GM12875 (cell line): Measurements from ENCODE around the gene FAM13A.

Experiments
- H3K4me3 ChIP-seq: one replicate; pipeline ENCODE4 v1.5.1; 2011; ENCODE audit warnings: low read depth, low read length, control low read depth
- TF ChIP-seq, protein P1 (sequence below): IDR thresholded peaks from 2 replicates; pipeline ENCODE4 v1.5.1; 2011; ENCODE audit warnings: low read depth, mild to moderate bottlenecking, control low read depth, inconsistent platforms, low read length, moderate library complexity, borderline replicate concordance; ENCODE audit not compliant: insufficient read depth

Gene FAM13A

DNA sequence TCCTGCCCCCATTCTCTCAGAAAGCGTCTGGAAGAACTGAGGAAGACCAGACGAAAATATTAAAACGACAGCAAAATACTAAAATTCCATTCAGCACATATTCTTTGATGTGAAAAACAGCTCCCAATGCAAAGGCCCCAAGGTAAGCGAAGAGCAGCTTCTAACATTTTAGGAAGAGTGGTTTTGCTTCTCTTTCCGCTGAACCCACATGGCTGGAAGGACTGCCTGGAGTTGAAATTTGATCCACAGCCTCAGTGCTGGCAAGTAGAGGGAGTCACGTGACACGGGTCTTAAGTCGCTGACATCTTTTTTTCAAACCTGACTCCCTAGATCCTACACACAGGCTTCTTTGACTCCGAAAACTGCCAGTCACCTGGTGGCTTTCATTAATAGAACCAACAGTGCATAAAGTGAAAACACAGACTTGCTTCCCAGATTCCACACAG is at the start of gene FAM13A:
FAM13A (minus strand) TSS at position 233 of the 446 bp plus-strand sequence; CDS start at position 12, 221 bp downstream.
- TF ChIP-seq, protein P1, sequence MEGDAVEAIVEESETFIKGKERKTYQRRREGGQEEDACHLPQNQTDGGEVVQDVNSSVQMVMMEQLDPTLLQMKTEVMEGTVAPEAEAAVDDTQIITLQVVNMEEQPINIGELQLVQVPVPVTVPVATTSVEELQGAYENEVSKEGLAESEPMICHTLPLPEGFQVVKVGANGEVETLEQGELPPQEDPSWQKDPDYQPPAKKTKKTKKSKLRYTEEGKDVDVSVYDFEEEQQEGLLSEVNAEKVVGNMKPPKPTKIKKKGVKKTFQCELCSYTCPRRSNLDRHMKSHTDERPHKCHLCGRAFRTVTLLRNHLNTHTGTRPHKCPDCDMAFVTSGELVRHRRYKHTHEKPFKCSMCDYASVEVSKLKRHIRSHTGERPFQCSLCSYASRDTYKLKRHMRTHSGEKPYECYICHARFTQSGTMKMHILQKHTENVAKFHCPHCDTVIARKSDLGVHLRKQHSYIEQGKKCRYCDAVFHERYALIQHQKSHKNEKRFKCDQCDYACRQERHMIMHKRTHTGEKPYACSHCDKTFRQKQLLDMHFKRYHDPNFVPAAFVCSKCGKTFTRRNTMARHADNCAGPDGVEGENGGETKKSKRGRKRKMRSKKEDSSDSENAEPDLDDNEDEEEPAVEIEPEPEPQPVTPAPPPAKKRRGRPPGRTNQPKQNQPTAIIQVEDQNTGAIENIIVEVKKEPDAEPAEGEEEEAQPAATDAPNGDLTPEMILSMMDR = no peak
- H3K4me3 ChIP-seq = peak within 1 kb of the TSS; percentile 25

DNA sequence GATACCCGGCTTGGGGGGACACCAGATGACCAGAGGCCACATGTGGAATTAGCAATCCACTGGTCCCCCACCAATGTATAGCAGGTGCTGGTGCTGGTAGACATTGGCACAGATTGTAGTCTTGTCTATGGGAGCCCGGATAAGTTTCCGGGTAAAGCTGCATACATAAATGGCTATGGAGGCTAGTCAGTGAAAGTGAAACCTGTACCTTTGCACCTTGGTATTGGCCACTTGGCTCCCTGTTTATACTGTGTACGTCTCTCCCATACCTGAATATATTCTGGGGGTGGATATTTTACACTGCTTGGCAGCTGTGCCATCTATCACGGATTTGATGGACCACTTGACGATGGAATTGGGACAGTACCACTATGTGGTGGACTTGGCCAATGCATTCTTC is 48.7 kb upstream of the FAM13A start:
- TF ChIP-seq, protein P1 = no peak

DNA sequence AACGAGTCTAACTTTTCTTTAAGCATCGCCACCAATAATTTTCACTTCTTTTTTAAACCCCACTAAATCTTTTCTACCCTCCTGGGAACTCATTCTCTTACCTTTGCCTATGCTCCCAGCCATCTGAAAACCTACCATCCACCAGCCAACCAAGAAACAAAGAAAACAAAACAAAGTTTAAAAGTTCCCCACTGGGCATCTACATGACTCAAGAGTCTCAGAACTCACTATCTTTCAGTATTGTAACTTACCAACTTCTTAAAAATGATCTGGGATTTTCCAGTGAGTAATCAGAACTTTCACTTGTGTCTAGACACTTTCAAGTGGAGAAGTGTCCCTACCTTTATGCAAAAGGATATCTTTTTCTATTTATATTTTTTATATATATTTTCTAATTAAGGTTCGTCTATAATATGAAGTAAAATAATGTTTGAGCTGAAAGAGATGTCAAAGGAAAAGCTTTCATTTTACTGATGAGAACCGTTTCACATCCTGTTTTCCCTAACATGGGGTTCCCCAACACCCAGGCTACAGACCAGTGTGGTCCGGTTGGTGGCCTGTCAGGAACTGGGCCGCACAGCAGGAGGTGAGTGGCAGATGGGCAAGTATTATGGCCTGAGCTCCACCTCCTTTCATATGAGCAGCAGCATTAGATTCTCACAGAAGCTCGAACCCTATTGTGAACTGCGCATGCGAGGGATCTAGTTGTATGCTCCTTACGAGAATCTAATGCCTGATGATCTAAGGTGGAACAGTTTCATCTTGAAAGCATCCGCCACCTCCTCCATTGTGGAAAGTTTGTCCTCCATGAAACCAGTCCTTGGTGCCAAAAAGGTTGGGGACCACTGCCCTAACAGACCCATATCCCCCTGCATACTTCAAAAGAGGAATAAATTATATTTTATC is 44.5 kb upstream of the FAM13A start:
- H3K4me3 ChIP-seq = no peak overlapping the region
- TF ChIP-seq, protein P1 = no peak

More for the DNA sequence above, 48.7 kb upstream of the FAM13A start:
- H3K4me3 ChIP-seq = no peak overlapping the region

DNA sequence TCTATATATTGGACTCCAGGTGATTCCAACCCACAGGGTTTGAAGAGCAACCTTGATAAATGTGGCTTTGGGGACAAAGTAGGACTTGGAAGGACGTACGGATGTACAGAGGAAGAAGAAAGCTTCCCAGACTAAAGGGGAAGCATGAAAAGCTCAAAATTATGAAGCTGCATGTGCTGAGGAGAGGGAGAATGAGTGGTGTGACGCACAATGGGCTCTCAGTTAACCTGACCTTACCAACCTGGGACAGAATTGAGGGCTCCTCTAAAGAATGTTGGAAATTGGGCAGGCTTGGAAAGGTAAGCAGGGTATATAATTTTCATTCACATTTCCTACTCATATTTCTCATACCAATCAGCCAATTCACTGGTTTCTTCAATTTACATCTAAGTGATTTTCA is 43.9 kb upstream of the FAM13A start:
- no peak overlapping the region for H3K4me3 ChIP-seq
- TF ChIP-seq, protein P1 = no peak

DNA sequence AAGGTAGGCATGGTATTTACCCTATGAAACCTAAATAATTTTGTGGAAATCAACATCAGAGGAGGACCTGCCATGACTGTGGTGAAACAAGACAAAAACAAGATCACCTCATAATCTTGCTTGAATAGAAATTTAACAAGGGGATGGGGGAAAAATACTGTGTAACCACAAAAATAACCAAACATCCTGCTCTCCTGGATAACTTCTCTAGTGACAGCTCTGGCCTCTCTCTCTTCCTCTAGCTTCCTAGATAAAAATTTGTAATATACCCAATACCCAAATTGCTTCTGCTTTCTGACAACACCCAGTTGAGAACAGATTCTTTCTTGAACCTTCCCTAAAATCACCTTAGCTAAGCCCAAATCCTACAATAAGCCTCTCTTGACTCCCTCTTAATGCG is 42.5 kb upstream of the FAM13A start:
- H3K4me3 ChIP-seq = no peak overlapping the region
- TF ChIP-seq, protein P1 = no peak

DNA sequence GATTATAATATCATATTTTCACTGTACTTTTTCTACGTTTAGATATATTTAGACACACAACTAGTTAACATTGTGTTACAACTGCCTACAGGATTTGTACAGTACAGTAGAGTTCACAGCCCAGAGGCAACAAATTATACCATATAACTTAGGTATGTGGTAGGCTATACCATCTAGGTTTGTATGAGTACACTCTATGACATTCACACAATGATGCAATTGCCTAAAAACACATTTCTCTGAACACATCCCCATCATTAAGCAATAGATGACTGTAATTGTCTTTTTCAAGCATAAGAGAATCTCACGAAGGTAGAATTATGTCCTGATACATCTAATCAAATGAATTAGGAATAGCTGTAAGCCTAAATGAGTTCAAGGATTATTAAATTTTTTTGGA is 42.0 kb upstream of the FAM13A start:
- no peak overlapping the region for H3K4me3 ChIP-seq
- TF ChIP-seq, protein P1 = no peak

DNA sequence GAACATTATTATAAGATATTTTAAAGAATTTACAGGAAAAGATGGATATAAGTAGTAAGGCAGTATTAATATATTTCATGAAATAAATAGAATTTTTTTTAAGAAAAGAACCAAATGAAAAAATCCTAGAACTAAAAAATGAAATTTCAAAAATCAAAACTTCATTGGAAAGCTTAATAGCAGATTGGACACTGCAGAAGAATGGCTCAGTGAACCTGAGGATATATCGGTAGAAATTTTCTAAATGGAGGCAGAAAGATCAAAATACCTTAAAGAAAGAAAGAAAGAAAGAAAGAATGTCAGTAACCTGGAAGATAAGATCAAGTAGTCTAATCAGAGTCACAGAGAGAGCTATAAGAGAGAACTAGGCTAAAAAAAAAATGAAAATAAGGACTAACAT is 21.3 kb upstream of the FAM13A start:
- TF ChIP-seq, protein P1 = no peak
- H3K4me3 ChIP-seq = no peak overlapping the region
